ENCODE data around the gene CLEC16A.

CLEC16A gene

GRCh38 chr16:11094075-11094856, 149.9 kb downstream of the CLEC16A start:
- no peaks in the 10 kb centered on the region for H3K9me3 ChIP-seq
- no peak for TF ChIP-seq CTCF (IDR thresholded peaks at IDR 0.05)
- H3K27ac ChIP-seq = no peak overlapping the region
- no peak overlapping the region for H3K4me3 ChIP-seq
- H3K27me3 ChIP-seq = no peaks in the 10 kb centered on the region
- H3K36me3 ChIP-seq = peaks cover 0 to 23% (median 0%) of the 10 kb centered on the region in 3 donors
- no peak for DNase-seq
- intact Hi-C loops (cut with DNase I; ENCODE audit: low total_unique reads) = no loop called here
- H3K4me1 ChIP-seq = peaks cover 0 to 11% (median 4%) of the 10 kb centered on the region in 4 donors

DNA sequence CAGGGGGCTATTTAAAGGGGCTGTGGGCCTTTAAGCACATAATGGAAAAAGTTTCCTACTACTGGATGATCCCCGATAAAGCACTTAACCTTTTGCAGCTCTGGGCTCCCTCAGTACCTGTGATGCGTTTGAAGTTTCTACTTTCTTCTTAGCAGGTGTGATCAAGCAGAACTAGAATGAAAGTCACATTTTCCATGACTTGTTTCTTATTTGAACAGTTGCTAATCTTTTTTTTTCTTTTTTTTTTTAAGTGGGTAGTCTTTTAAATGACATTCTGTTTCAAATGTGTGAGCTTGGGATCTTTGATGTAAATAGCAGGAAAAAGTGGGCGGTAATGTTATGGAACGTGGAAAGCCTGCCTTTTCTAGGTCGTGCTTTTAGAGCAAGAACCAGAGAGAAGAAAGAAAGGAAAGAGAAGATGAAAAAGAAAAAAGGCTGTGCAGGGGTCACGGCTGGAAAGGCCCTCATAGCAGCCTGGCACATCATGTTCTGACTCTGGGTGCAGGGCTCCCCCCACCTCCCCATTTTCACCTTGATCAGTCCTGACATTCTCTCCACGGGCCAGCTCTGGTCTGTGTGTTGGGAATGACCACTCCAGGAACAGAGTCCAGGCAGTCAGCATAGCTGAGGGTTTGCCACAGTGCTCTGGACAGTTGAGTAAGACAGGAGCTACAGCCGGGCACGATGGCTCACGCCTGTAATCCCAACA, 150.6 kb downstream of the CLEC16A start:
- Histone ChIP-seq H3K9me3 (no peaks in the 10 kb centered on the region), H3K27ac (no peak overlapping the region), H3K4me3 (no peak overlapping the region), H3K36me3 (peaks cover 0 to 23% (median 0%) of the 10 kb centered on the region in 3 donors), H3K4me1 (peaks cover 0 to 17% (median 10%) of the 10 kb centered on the region in 4 donors), H3K27me3 (no peaks in the 10 kb centered on the region)
- no peak for DNase-seq
- intact Hi-C loops (cut with DNase I; ENCODE audit: low total_unique reads) = no loop called here
- no peak for TF ChIP-seq CTCF (IDR thresholded peaks at IDR 0.05)

- peaks cover 0 to 24% (median 15%) of the 10 kb centered on the region in 4 donors for H3K4me1 ChIP-seq
- TF ChIP-seq CTCF (IDR thresholded peaks at IDR 0.05) = no peak
- no peaks in the 10 kb centered on the region for H3K9me3 ChIP-seq
- no peak for DNase-seq
- no peak overlapping the region for H3K4me3 ChIP-seq
- intact Hi-C loops (cut with DNase I; ENCODE audit: low total_unique reads) = no loop called here
- H3K36me3 ChIP-seq = peaks cover 0 to 23% (median 0%) of the 10 kb centered on the region in 3 donors
- H3K27ac ChIP-seq = no peak overlapping the region
- no peaks in the 10 kb centered on the region for H3K27me3 ChIP-seq
Observed at GRCh38 chr16:11095935-11096334, 151.6 kb downstream of the CLEC16A start.

DNA sequence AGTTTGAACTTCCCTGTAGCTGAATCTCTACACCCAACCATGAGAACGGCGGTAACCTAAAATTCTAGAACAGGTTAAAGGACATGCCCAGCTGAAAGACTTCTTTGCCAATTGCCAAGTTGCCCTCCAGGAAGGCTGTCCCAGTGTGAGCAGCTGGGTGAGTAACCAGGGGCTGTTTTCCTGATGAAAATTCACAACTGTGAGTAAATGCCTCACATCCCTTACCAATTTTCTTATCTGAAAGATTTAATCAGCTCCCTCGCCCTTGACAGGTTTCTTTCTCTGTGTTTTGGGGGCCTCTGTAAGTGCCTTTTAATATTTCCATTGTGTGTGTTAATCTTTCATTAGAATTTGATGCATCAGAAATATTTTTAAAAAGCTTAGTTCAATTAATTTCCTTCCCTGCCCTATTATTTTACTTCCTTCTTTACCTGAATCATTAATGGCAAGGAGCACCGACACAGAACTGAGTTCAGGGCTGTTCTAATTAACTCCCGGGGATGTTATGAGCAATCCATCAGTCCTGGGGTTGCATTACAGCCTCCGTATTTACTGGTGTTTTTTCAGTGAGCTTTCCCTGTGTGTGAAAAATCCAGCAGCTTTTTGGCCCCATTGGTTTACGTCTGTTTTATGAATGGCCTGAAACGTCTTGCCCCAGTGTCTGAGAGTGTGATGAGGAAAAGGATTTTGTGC, 152.9 kb downstream of the CLEC16A start:
- no peak for TF ChIP-seq CTCF (IDR thresholded peaks at IDR 0.05)
- Histone ChIP-seq H3K27me3 (no peaks in the 10 kb centered on the region), H3K4me1 (peaks cover 0 to 24% (median 15%) of the 10 kb centered on the region in 4 donors), H3K4me3 (no peak overlapping the region), H3K27ac (no peak overlapping the region), H3K36me3 (peaks cover 0 to 13% (median 0%) of the 10 kb centered on the region in 3 donors), H3K9me3 (no peaks in the 10 kb centered on the region)
- DNase-seq = no peak
- intact Hi-C loops (cut with DNase I; ENCODE audit: low total_unique reads) = no loop called here

DNA sequence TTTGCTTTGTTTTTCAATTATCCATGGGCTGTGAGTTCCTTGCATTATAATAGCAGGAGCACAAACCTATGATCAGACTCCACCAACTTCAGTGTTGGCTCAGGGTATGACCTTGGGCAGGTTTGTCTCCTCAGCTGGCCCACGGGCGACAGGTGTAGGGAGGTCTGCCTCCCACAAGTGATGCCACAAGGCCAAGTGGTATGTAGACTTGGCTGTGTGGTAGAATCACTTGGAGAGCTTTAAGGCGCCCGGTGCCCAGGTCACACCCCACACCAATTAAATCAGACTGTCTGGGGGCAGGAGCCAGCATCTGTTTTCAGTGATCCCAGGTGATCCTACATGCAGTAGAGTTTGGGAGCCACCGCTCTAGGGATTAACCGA, 153.4 kb downstream of the CLEC16A start:
- no peak for DNase-seq
- intact Hi-C loops (cut with DNase I; ENCODE audit: low total_unique reads) = no loop called here
- Histone ChIP-seq H3K36me3 (peaks cover 0 to 7% (median 0%) of the 10 kb centered on the region in 3 donors), H3K4me1 (peaks cover 0 to 24% (median 15%) of the 10 kb centered on the region in 4 donors), H3K9me3 (no peaks in the 10 kb centered on the region), H3K27ac (no peak overlapping the region), H3K27me3 (no peaks in the 10 kb centered on the region), H3K4me3 (no peak overlapping the region)
- no peak for TF ChIP-seq CTCF (IDR thresholded peaks at IDR 0.05)

All from tibial artery (tissue), 4 donors.